A673 (cell line): ENCODE measurements around the gene DHRS3. TPM values are rescaled to one million over a fixed set of nuclear protein-coding genes. Genes with fewer than 3 reads are reported as not detected.

ENCODE experiments used
- BruUV-seq: library from RNA; stranded (reverse); fragments of 400-500 nt; replicated peaks from 2 replicates; lab custom pipeline; 2021; lab: Mats Ljungman, UMichigan
- CTCF ChIA-PET: fragments of 300-600 bp; sonication (Branson Sonifier 250); formaldehyde crosslinking; loops from one replicate; lab custom pipeline; 2022; ENCODE audit warnings: antibody characterized with exemption; lab: Charles Lee
- POLR2A ChIA-PET: fragments of 300-600 bp; sonication (Branson Sonifier 250); formaldehyde crosslinking; loops from one replicate; lab custom pipeline; 2022; ENCODE audit warnings: antibody characterized with exemption; ENCODE audit not compliant: low non-redundant PET; lab: Charles Lee
- DNase-seq: peaks from one replicate; pipeline ENCODE4 v3.0.0-alpha.2; 2015; ENCODE audit warnings: low spot score
- H3K27ac ChIP-seq: fragments of 200-600 bp; sonication (generic); 2 replicates; pipeline ENCODE4 v1.5.1; 2016; ENCODE audit warnings: mixed run types, low read depth, mild to moderate bottlenecking, mixed read lengths, antibody characterized with exemption, low read length; ENCODE audit not compliant: poor library complexity, severe bottlenecking
- H3K27me3 ChIP-seq: fragments of 200-600 bp; sonication (generic); replicated peaks from 2 replicates; pipeline ENCODE4 v1.6.1; 2017; ENCODE audit warnings: mixed run types, low read depth, mild to moderate bottlenecking, mixed read lengths, antibody characterized with exemption, low read length; ENCODE audit not compliant: insufficient read depth, poor library complexity
- H3K36me3 ChIP-seq: fragments of 200-600 bp; sonication (generic); 2 replicates; pipeline ENCODE4 v1.6.1; 2016; ENCODE audit warnings: mixed run types, mild to moderate bottlenecking, mixed read lengths, antibody characterized with exemption, low read length; ENCODE audit not compliant: insufficient read depth, poor library complexity, severe bottlenecking
- H3K4me1 ChIP-seq: fragments of 200-600 bp; sonication (generic); 2 replicates; pipeline ENCODE4 v1.6.1; 2017; ENCODE audit warnings: mixed run types, mild to moderate bottlenecking, mixed read lengths, antibody characterized with exemption, low read length; ENCODE audit not compliant: insufficient read depth, poor library complexity, severe bottlenecking
- H3K4me3 ChIP-seq: fragments of 200-600 bp; sonication (generic); 2 replicates; pipeline ENCODE4 v1.5.1; 2016; ENCODE audit warnings: low read depth, mixed run types, mild to moderate bottlenecking, mixed read lengths, low read length; ENCODE audit not compliant: poor library complexity, severe bottlenecking
- H3K9me3 ChIP-seq: fragments of 200-600 bp; sonication (generic); 2 replicates; pipeline ENCODE4 v1.6.1; 2016; ENCODE audit warnings: mixed run types, low read depth, mild to moderate bottlenecking, mixed read lengths, antibody characterized with exemption, low read length; ENCODE audit not compliant: poor library complexity, severe bottlenecking
- EZH2 ChIP-seq: fragments of 200-600 bp; sonication (generic); IDR thresholded peaks from 2 replicates; pipeline ENCODE4 v1.6.1; 2017; ENCODE audit warnings: borderline replicate concordance, low read depth, mild to moderate bottlenecking, mixed read lengths, antibody characterized with exemption, low read length; ENCODE audit not compliant: poor library complexity, severe bottlenecking
- intact Hi-C: fragments of 100-400 bp; cut with micrococcal nuclease; formaldehyde crosslinking; loops from one replicate; pipeline ENCODE4 v1.10.0; 2022; ENCODE audit not compliant: unreplicated experiment
- total RNA-seq: library from RNA; stranded (reverse); gene quantifications from 2 replicates; pipeline ENCODE4 v1.2.3, GENCODE V29; 2021
- TF ChIP-seq, protein P1 (sequence below): fragments of 300-800, 200-600 bp; sonication (generic); conservative IDR thresholded peaks from 2 replicates; pipeline ENCODE4 v1.5.1; 2017; ENCODE audit warnings: low read depth, mild to moderate bottlenecking, antibody characterized with exemption, low read length, moderate library complexity, mixed read lengths

Gene DHRS3
- total RNA-seq, 1 experiment from 2014 or later: 2.4 TPM

- no TSS peak for BruUV-seq
- CTCF ChIA-PET: no interaction called here
Measured at GRCh38 chr1:12644829-12645228, 26.8 kb upstream of the DHRS3 start.

DNA sequence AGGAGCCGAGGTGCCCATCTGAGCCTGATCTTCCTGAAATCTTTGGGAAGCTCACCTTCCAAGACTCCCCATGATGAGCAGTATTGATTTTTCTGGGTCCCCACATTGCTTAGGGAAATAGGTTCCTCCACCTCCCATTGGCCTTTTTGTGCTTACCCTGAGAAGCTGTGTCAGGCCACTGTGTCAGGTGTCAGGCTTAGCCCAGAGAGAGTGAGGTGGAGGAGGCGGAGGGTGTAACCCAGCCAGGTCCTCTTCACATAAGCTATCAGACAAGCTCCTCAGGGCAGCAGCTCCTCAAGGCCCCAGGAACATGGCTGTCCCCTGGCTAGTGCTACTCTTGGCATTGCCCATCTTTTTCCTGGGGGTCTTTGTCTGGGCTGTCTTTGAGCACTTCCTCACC, 26.2 kb upstream of the DHRS3 start:
- POLR2A ChIA-PET: no interaction called here
- Histone ChIP-seq H3K4me1 (no peaks in the 10 kb centered on the region), H3K36me3 (no peaks in the 10 kb centered on the region), H3K9me3 (peaks cover 21% of the 10 kb centered on the region), H3K27ac (no peak overlapping the region), H3K4me3 (no peak overlapping the region), H3K27me3 (no peaks in the 10 kb centered on the region)
- intact Hi-C loops: no loop called here
- TF ChIP-seq, protein P1, sequence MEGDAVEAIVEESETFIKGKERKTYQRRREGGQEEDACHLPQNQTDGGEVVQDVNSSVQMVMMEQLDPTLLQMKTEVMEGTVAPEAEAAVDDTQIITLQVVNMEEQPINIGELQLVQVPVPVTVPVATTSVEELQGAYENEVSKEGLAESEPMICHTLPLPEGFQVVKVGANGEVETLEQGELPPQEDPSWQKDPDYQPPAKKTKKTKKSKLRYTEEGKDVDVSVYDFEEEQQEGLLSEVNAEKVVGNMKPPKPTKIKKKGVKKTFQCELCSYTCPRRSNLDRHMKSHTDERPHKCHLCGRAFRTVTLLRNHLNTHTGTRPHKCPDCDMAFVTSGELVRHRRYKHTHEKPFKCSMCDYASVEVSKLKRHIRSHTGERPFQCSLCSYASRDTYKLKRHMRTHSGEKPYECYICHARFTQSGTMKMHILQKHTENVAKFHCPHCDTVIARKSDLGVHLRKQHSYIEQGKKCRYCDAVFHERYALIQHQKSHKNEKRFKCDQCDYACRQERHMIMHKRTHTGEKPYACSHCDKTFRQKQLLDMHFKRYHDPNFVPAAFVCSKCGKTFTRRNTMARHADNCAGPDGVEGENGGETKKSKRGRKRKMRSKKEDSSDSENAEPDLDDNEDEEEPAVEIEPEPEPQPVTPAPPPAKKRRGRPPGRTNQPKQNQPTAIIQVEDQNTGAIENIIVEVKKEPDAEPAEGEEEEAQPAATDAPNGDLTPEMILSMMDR: no peak
- TF ChIP-seq EZH2: no peak
- DNase-seq: no peak
- CTCF ChIA-PET: no interaction called here
- no TSS peak for BruUV-seq

More at GRCh38 chr1:12644829-12645228, 26.8 kb upstream of the DHRS3 start:
- H3K27ac ChIP-seq: no peak overlapping the region
- no peaks in the 10 kb centered on the region for H3K36me3 ChIP-seq
- TF ChIP-seq EZH2: no peak
- no peaks in the 10 kb centered on the region for H3K27me3 ChIP-seq
- POLR2A ChIA-PET: no interaction called here
- H3K4me3 ChIP-seq: no peak overlapping the region
- intact Hi-C loops: no loop called here
- peaks cover 16% of the 10 kb centered on the region for H3K9me3 ChIP-seq
- DNase-seq: no peak
- H3K4me1 ChIP-seq: peaks cover 3% of the 10 kb centered on the region

DNA sequence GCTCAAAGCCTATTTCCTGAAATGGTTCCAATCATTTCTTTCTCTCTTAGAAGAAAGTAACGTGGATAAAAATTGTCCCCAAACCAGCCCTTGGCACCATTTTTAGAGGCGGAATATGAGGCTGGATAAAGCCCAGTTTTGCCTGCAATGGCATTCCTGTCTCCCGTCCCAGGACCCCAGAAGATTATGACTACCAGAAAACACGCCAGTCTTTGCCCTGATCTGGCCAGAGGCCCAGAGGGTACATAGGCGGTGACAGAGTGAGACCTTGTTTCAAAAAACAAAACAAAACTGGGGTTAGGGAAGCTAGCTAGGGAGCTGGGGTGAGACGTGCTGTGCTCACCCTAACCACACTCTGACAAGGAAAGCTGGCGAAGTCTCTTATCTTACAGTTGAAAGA, 25.8 kb upstream of the DHRS3 start, which contains the start of gene AADACL4:
TSS of gene AADACL4 (plus strand) at position 301 of the 400 bp plus-strand sequence. CDS start 462 bp downstream, outside the sequence.
- ChIA-PET CTCF (no interaction called here), POLR2A (no interaction called here)
- Histone ChIP-seq H3K36me3 (no peaks in the 10 kb centered on the region), H3K9me3 (peaks cover 26% of the 10 kb centered on the region), H3K4me3 (no peak within 1 kb of the TSS), H3K27me3 (no peaks in the 10 kb centered on the region), H3K4me1 (no peaks in the 10 kb centered on the region), H3K27ac (no peak within 1 kb of the TSS)
- no peak for DNase-seq
- TF ChIP-seq, protein P1: no peak
- no peak for TF ChIP-seq EZH2
- intact Hi-C loops: no loop called here
- BruUV-seq: no TSS peak

DNA sequence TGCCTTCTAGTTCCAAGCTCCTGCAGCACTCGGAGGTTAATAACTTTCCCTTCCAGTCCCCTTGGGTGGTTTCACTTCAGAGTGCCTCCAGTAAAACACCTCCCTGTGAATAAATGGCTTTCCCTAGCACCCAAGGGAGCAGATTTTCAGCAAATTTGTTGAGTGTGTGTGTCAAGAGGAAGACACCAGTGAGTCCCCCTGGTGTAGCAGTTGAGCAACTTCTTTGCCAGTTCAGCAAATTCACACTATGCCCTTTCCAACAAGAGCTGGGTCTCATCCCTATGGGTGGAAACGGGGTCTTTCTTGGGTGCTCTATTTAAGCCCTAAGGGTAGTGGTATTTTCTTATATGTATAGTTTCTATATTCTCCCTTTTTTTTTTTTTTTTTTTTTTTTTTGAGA, 25.1 kb upstream of the DHRS3 start:
- no peaks in the 10 kb centered on the region for H3K27me3 ChIP-seq
- no TSS peak for BruUV-seq
- no peak overlapping the region for H3K27ac ChIP-seq
- no peak overlapping the region for H3K4me3 ChIP-seq
- DNase-seq: no peak
- H3K36me3 ChIP-seq: no peaks in the 10 kb centered on the region
- TF ChIP-seq, protein P1: no peak
- TF ChIP-seq EZH2: no peak
- ChIA-PET POLR2A (interaction anchor here (0.7 kb wide), 1 partner anchor 1446 kb away, joined by 5 read pairs; no protein-coding TSS in a partner anchor), CTCF (no interaction called here)
- H3K4me1 ChIP-seq: no peaks in the 10 kb centered on the region
- intact Hi-C loops: no loop called here
- peaks cover 27% of the 10 kb centered on the region for H3K9me3 ChIP-seq
